Vagina (tissue), 2 donors: ENCODE results near the gene TMEM61. TPM values are rescaled to one million over a fixed set of nuclear protein-coding genes. Genes with fewer than 3 reads are reported as not detected.

ENCODE experiments used
- DNase-seq, 2 donors: peaks; one replicate each; pipeline ENCODE4 v3.0.0-alpha.2; 2017; ENCODE audit errors: extremely low spot score in 2 of 2
- H3K27ac ChIP-seq: fragments of 200-600 bp; sonication (generic); one replicate; pipeline ENCODE4 v1.5.1; 2019
- H3K27me3 ChIP-seq: fragments of 200-600 bp; sonication (generic); one replicate; pipeline ENCODE4 v1.5.1; 2019
- H3K36me3 ChIP-seq, 2 donors: fragments of 200-600 bp; sonication (generic); one replicate each; pipeline ENCODE4 v1.5.1; 2017 to 2019
- H3K4me1 ChIP-seq: fragments of 200-600 bp; sonication (generic); one replicate; pipeline ENCODE4 v1.5.1; 2019
- H3K4me3 ChIP-seq, 2 donors: fragments of 200-600 bp; sonication (generic); 1 replicate in 1 of 2; 2 replicates in 1 of 2; pipeline ENCODE4 v1.5.1; 2016 to 2019
- H3K9me3 ChIP-seq: fragments of 200-600 bp; sonication (generic); one replicate; pipeline ENCODE4 v1.5.1; 2019
- POLR2A ChIP-seq, 2 donors: fragments of 450-650 bp; IDR thresholded peaks; one replicate each; pipeline ENCODE4 v1.6.1; 2017; ENCODE audit warnings: antibody characterized with exemption in 2 of 2, mild to moderate bottlenecking in 2 of 2, moderate library complexity in 2 of 2
- POLR2AphosphoS5 ChIP-seq, 2 donors: sonication (generic); formaldehyde crosslinking; IDR thresholded peaks; one replicate each; pipeline ENCODE4 v1.9.0; 2017; ENCODE audit warnings: antibody characterized with exemption in 2 of 2, mild to moderate bottlenecking in 2 of 2, low read depth in 1 of 2; ENCODE audit not compliant: insufficient read depth in 1 of 2
- intact Hi-C: fragments of 100-400 bp; cut with DNase I; formaldehyde crosslinking; loops from one replicate; pipeline ENCODE4 v1.15.1; 2023
- total RNA-seq: library from RNA; depleted of rRNA; stranded (reverse); fragments of >200 nt; gene quantifications from one replicate; pipeline ENCODE4 v1.2.3, GENCODE V29; 2016
- TF ChIP-seq, protein P1 (sequence below), 3 experiments: fragments of 450-650 bp in 2 of 3; fragments of 200-600 bp in 1 of 3; sonication (generic) in 1 of 3; IDR thresholded peaks; one replicate each; pipeline ENCODE4 v1.5.1; 2017 to 2019; ENCODE audit warnings: antibody characterized with exemption in 3 of 3, mild to moderate bottlenecking in 2 of 3, moderate library complexity in 2 of 3

TMEM61 gene
- total RNA-seq, 1 donor from 2014 or later, result 3.4 TPM

DNA sequence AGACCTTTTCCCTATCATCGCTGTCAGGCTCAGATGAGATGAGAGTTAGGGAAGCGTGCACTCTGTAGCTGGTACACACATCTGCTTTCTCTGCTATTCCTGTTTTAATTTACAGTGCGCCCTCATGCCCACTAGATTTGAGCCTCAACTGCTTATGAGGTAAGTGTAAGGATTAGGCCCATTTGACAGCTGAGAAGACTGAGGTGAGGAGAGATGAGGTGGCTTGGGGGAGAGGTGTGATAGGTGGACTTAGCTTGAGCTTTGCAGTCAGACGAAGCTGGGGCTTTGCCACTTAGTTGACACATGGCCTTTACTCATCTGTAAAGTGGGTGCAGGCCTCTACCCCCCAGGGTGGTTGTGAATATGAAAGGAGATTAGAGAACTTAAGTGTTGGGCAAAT is 8.5 kb downstream of the TMEM61 start:
- Histone ChIP-seq H3K9me3 (no peaks in the 10 kb centered on the region), H3K4me1 (no peaks in the 10 kb centered on the region), H3K27me3 (no peaks in the 10 kb centered on the region), H3K27ac (no peak overlapping the region), H3K36me3 (no peaks in the 10 kb centered on the region), H3K4me3 (no peak overlapping the region)
- TF ChIP-seq, protein P1, sequence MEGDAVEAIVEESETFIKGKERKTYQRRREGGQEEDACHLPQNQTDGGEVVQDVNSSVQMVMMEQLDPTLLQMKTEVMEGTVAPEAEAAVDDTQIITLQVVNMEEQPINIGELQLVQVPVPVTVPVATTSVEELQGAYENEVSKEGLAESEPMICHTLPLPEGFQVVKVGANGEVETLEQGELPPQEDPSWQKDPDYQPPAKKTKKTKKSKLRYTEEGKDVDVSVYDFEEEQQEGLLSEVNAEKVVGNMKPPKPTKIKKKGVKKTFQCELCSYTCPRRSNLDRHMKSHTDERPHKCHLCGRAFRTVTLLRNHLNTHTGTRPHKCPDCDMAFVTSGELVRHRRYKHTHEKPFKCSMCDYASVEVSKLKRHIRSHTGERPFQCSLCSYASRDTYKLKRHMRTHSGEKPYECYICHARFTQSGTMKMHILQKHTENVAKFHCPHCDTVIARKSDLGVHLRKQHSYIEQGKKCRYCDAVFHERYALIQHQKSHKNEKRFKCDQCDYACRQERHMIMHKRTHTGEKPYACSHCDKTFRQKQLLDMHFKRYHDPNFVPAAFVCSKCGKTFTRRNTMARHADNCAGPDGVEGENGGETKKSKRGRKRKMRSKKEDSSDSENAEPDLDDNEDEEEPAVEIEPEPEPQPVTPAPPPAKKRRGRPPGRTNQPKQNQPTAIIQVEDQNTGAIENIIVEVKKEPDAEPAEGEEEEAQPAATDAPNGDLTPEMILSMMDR (IDR thresholded peaks at IDR 0.05), result no peak
- TF ChIP-seq POLR2AphosphoS5 (IDR thresholded peaks at IDR 0.05; ENCODE audit: insufficient read depth in 1 of 2, low read depth in 1 of 2) (no peak), POLR2A (IDR thresholded peaks at IDR 0.05) (no peak)
- intact Hi-C loops, result no loop called here
- DNase-seq, result no peak

DNA sequence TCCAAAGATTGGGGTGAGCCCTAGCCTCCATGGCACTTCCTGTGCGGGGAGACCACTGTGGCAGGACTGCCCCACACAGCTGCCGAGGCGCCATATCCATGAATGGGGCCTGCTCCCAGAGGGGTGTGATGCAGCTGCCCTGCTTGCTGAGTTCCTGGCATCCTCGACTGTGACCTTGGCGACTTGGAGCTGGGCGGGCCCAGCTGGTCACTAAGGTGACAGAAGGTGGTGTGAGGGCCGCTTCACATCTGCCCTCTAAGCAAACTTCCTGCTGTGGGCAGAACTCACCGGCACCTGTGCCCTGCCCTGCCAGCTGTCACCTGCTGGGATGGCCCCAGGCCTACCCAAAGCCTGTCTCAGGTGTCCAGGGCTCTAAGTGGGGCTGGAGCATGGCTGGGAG is 9.0 kb downstream of the TMEM61 start:
- DNase-seq, result no peak
- Histone ChIP-seq H3K27me3 (no peaks in the 10 kb centered on the region), H3K4me3 (no peak overlapping the region), H3K27ac (no peak overlapping the region), H3K4me1 (no peaks in the 10 kb centered on the region), H3K9me3 (no peaks in the 10 kb centered on the region), H3K36me3 (no peaks in the 10 kb centered on the region)
- intact Hi-C loops, result no loop called here
- TF ChIP-seq, protein P1 (IDR thresholded peaks at IDR 0.05), result no peak
- TF ChIP-seq POLR2A (IDR thresholded peaks at IDR 0.05), result no peak

DNA sequence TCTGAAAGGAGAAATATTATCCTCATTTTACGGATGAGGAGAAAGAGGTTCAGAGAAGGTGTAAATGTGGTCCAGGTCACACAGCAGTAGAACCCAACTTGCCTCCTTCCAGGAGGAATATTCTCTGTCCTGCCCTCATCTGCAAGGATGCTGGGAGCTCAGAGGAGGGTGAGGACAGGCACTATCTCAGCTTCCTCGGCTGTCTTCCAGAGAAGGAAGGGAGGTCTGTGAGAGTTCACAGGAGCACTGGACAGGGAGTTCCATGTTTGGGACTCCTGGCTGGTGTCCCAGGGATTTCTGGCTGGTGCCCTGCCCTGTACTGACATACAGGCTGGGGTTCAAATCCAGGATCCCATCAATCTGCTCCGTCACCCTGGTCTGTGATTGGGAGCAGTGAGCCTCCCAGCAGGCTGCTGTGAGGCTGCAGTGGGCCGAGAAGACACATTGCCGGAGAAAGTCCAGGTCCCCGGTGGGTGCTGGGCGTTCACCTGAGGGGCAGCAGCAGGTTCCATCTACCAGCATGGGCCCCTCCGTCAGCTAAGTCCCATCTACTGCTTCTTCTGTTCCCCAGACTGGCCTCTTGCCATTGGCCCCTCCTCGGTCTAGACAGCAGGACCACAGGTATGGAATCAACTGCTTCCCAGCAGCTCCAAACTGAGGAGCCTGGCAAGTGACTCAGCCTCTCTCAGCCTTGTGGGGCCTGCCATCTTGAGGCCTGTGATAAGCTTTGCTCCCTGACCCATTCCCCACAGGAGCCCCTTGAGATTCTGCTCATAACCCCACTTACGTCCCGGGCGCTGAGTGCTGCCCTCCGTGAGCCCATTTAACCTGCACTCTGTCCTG is 9.8 kb downstream of the TMEM61 start:
- H3K27ac ChIP-seq, result no peak overlapping the region
- no peaks in the 10 kb centered on the region for H3K36me3 ChIP-seq
- no peak for DNase-seq
- TF ChIP-seq POLR2A (IDR thresholded peaks at IDR 0.05), result no peak
- TF ChIP-seq, protein P1 (IDR thresholded peaks at IDR 0.05), result no peak
- TF ChIP-seq POLR2AphosphoS5 (IDR thresholded peaks at IDR 0.05; ENCODE audit: insufficient read depth in 1 of 2, low read depth in 1 of 2), result no peak
- no peaks in the 10 kb centered on the region for H3K4me1 ChIP-seq
- intact Hi-C loops, result no loop called here
- no peaks in the 10 kb centered on the region for H3K9me3 ChIP-seq
- H3K4me3 ChIP-seq, result no peak overlapping the region
- no peaks in the 10 kb centered on the region for H3K27me3 ChIP-seq

DNA sequence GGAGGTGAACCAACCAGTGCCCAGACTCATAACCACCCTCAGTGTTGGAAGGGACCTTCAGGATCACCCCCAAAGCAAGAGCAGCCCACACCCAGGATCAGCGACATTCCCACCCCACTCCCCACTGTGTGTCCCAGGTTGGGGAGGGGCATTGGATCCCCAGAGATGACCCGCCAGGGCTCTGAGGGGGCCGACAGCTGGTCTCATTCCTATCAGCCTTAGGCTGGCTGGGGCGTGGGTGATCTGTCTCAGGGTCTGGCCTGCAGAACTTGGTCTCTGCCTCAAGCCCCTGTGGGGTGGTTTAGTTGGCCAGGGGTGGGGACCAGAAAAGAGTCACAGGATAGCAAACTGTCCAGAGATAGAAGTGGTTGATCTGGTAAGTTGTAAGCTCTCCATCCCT is 10.5 kb downstream of the TMEM61 start:
- no peaks in the 10 kb centered on the region for H3K9me3 ChIP-seq
- intact Hi-C loops, result no loop called here
- H3K4me3 ChIP-seq, result no peak overlapping the region
- H3K36me3 ChIP-seq, result no peaks in the 10 kb centered on the region
- TF ChIP-seq POLR2A (IDR thresholded peaks at IDR 0.05) (no peak), POLR2AphosphoS5 (IDR thresholded peaks at IDR 0.05; ENCODE audit: insufficient read depth in 1 of 2, low read depth in 1 of 2) (no peak)
- TF ChIP-seq, protein P1 (IDR thresholded peaks at IDR 0.05), result no peak
- no peak for DNase-seq
- H3K27me3 ChIP-seq, result no peaks in the 10 kb centered on the region
- H3K27ac ChIP-seq, result no peak overlapping the region
- H3K4me1 ChIP-seq, result no peaks in the 10 kb centered on the region

DNA sequence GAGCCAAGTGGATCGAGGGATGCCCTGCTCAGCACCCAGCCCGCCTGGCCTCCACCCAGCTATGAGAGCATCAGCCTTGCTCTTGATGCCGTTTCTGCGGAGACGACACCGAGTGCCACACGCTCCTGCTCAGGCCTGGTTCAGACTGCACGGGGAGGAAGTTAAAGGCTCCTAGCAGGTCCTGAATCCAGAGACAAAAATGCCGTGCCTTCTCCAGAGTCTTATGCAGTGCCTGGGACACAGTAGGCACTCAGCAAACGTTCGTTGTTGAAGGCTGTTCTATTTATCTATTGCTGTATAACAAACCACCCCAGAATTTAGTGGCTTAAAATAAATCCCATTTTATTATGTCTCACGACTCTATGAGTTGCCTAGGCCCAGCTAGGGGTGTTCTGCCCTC is 11.5 kb downstream of the TMEM61 start:
- H3K9me3 ChIP-seq, result no peaks in the 10 kb centered on the region

More for the DNA sequence above, 11.5 kb downstream of the TMEM61 start:
- no peaks in the 10 kb centered on the region for H3K36me3 ChIP-seq
- H3K4me1 ChIP-seq, result peaks cover 5% of the 10 kb centered on the region
- H3K4me3 ChIP-seq, result no peak overlapping the region
- intact Hi-C loops, result no loop called here
- no peaks in the 10 kb centered on the region for H3K27me3 ChIP-seq
- no peak for DNase-seq
- H3K27ac ChIP-seq, result no peak overlapping the region
- no peak for TF ChIP-seq POLR2A (IDR thresholded peaks at IDR 0.05)
